GM19397 (cell line): ENCODE measurements around the gene NCKIPSD.

Experiments
- ATAC-seq: cut with Tn5 transposase; IDR thresholded peaks from one replicate; pipeline ENCODE4 v1.9.1; 2021; ENCODE audit warnings: mild to moderate bottlenecking, moderate library complexity; ENCODE audit not compliant: unreplicated experiment

Gene NCKIPSD

GRCh38 chr3:48679411-48680391 lies 6.0 kb downstream of the NCKIPSD start:
- ATAC-seq: no peak

- no peak for ATAC-seq
These were observed 6.9 kb downstream of the NCKIPSD start for GRCh38 chr3:48678566-48679380.

- no peak for ATAC-seq
These were observed 7.7 kb downstream of the NCKIPSD start for GRCh38 chr3:48678056-48678455.

GRCh38 chr3:48674505-48674904 lies 11.2 kb downstream of the NCKIPSD start:
- no peak for ATAC-seq

GRCh38 chr3:48672522-48672921 lies 13.2 kb downstream of the NCKIPSD start:
- ATAC-seq: no peak

GRCh38 chr3:48664929-48665328 lies 20.8 kb downstream of the NCKIPSD start:
- ATAC-seq: no peak

- ATAC-seq: no peak
These were observed 21.4 kb downstream of the NCKIPSD start for GRCh38 chr3:48664313-48664644.

- peak; percentile 78 for ATAC-seq
These were observed 22.0 kb downstream of the NCKIPSD start for GRCh38 chr3:48663489-48664312.

GRCh38 chr3:48662753-48663488 lies 22.8 kb downstream of the NCKIPSD start, which contains the start of gene CELSR3:
TSS of gene CELSR3 (minus strand) at chr3:48662886. CDS start at chr3:48662634, 252 bp downstream.
- ATAC-seq: no peak

GRCh38 chr3:48662145-48662752 lies 23.5 kb downstream of the NCKIPSD start:
- no peak for ATAC-seq

GRCh38 chr3:48661501-48662144 lies 24.1 kb downstream of the NCKIPSD start:
- no peak for ATAC-seq

- ATAC-seq: no peak
These were observed 24.8 kb downstream of the NCKIPSD start for GRCh38 chr3:48660800-48661400.

- no peak for ATAC-seq
These were observed 28.9 kb downstream of the NCKIPSD start for GRCh38 chr3:48656841-48657281.

GRCh38 chr3:48656061-48656840 lies 29.5 kb downstream of the NCKIPSD start:
- peak; percentile 53 for ATAC-seq

GRCh38 chr3:48655606-48656005 lies 30.1 kb downstream of the NCKIPSD start:
- no peak for ATAC-seq

GRCh38 chr3:48655063-48655462 lies 30.7 kb downstream of the NCKIPSD start:
- ATAC-seq: no peak

GRCh38 chr3:48652923-48653715 lies 32.6 kb downstream of the NCKIPSD start:
- ATAC-seq: no peak
